CD14-positive monocyte (primary cell): Measurements from ENCODE around the gene SYT2. TPM values are rescaled to one million over a fixed set of nuclear protein-coding genes. Genes with fewer than 3 reads are reported as not detected.

Experiments used
- DNase-seq, 3 donors: peaks; one replicate each; pipeline ENCODE4 v3.0.0-alpha.2; 2011 to 2022
- H2AFZ ChIP-seq: 2 replicates; pipeline ENCODE4 v1.6.0; 2012; ENCODE audit warnings: mild to moderate bottlenecking, low read depth, low read length, inconsistent platforms; ENCODE audit not compliant: insufficient read depth, poor library complexity, severe bottlenecking
- H3K27ac ChIP-seq, 2 donors: 1 replicate in 1 of 2; 2 replicates in 1 of 2; pipeline ENCODE4 v1.5.1; 2012 to 2013; ENCODE audit warnings: low read length in 2 of 2, control low read depth in 1 of 2, inconsistent platforms in 1 of 2, low read depth in 1 of 2, mild to moderate bottlenecking in 1 of 2
- H3K27me3 ChIP-seq, 2 donors: one replicate each; pipeline versions ENCODE4 v1.6.0 to v1.6.1; 2011 to 2013; ENCODE audit warnings: low read length in 2 of 2; ENCODE audit not compliant: control insufficient read depth in 2 of 2, insufficient read depth in 2 of 2
- H3K36me3 ChIP-seq, 2 donors: replicated peaks in 1 of 2; 1 replicate in 1 of 2; 2 replicates in 1 of 2; pipeline versions ENCODE4 v1.5.1 to v1.6.1; 2012 to 2013; ENCODE audit warnings: low read length in 2 of 2, control low read depth in 1 of 2, inconsistent platforms in 1 of 2, mild to moderate bottlenecking in 1 of 2; ENCODE audit not compliant: insufficient read depth in 2 of 2, control insufficient read depth in 1 of 2
- H3K4me1 ChIP-seq, 2 donors: 1 replicate in 1 of 2; 2 replicates in 1 of 2; pipeline versions ENCODE4 v1.5.1 to v1.6.1; 2012 to 2013; ENCODE audit warnings: low read length in 2 of 2, control low read depth in 1 of 2, inconsistent platforms in 1 of 2, mild to moderate bottlenecking in 1 of 2, moderate library complexity in 1 of 2; ENCODE audit not compliant: insufficient read depth in 2 of 2, control insufficient read depth in 1 of 2
- H3K4me2 ChIP-seq: replicated peaks from 2 replicates; pipeline ENCODE3; 2012; ENCODE audit warnings: low read length, moderate library complexity, mild to moderate bottlenecking; ENCODE audit not compliant: poor library complexity, severe bottlenecking; ENCODE audit errors: extremely low read depth
- H3K4me3 ChIP-seq, 3 experiments: fragments of 200-600 bp in 1 of 3; sonication (generic) in 1 of 3; replicated peaks in 1 of 3; 1 replicate in 2 of 3; 2 replicates in 1 of 3; pipeline ENCODE4 v1.5.1; 2011 to 2013; ENCODE audit warnings: low read length in 3 of 3, mild to moderate bottlenecking in 3 of 3, control low read depth in 2 of 3, low read depth in 2 of 3, inconsistent platforms in 1 of 3, moderate library complexity in 1 of 3
- H3K79me2 ChIP-seq: 2 replicates; pipeline ENCODE4 v1.6.0; 2012; ENCODE audit warnings: mild to moderate bottlenecking, control low read depth, inconsistent platforms, low read length, moderate library complexity; ENCODE audit not compliant: insufficient read depth
- H3K9ac ChIP-seq: 2 replicates; pipeline ENCODE4 v1.6.0; 2017; ENCODE audit warnings: low read length, mild to moderate bottlenecking; ENCODE audit not compliant: insufficient read depth, poor library complexity, severe bottlenecking
- H3K9me3 ChIP-seq, 2 donors: replicated peaks in 1 of 2; 1 replicate in 1 of 2; 2 replicates in 1 of 2; pipeline versions ENCODE4 v1.5.1 to v1.6.1; 2012 to 2013; ENCODE audit warnings: low read length in 2 of 2, control low read depth in 1 of 2; ENCODE audit not compliant: control insufficient read depth in 1 of 2, insufficient read depth in 1 of 2
- H4K20me1 ChIP-seq: 2 replicates; pipeline ENCODE4 v1.6.0; 2012; ENCODE audit warnings: mild to moderate bottlenecking, low read length, control low read depth, moderate library complexity; ENCODE audit not compliant: insufficient read depth
- H3K27ac Mint-ChIP-seq, 7 donors: one replicate each; pipeline ENCODE4 v1.8.0; 2020; ENCODE audit warnings: mild to moderate bottlenecking in 7 of 7, mixed read lengths in 7 of 7, moderate library complexity in 6 of 7, inconsistent platforms in 2 of 7
- H3K27me3 Mint-ChIP-seq, 3 donors: one replicate each; pipeline ENCODE4 v1.8.0; 2021 to 2022; ENCODE audit warnings: low read depth in 3 of 3, mild to moderate bottlenecking in 3 of 3, mixed read lengths in 3 of 3, moderate library complexity in 3 of 3, inconsistent platforms in 1 of 3
- H3K36me3 Mint-ChIP-seq, 2 donors: one replicate each; pipeline ENCODE4 v1.8.0; 2020; ENCODE audit warnings: mixed read lengths in 2 of 2, inconsistent platforms in 1 of 2, mild to moderate bottlenecking in 1 of 2
- H3K4me1 Mint-ChIP-seq: one replicate; pipeline ENCODE4 v1.8.0; 2020; ENCODE audit warnings: mild to moderate bottlenecking, mixed read lengths
- H3K4me3 Mint-ChIP-seq, 2 donors: one replicate each; pipeline ENCODE4 v1.8.0; 2020; ENCODE audit warnings: mild to moderate bottlenecking in 2 of 2, mixed read lengths in 2 of 2, moderate library complexity in 1 of 2
- H3K9me3 Mint-ChIP-seq, 7 donors: one replicate each; pipeline ENCODE4 v1.8.0; 2020 to 2022; ENCODE audit warnings: mixed read lengths in 7 of 7, mild to moderate bottlenecking in 6 of 7, moderate library complexity in 6 of 7, inconsistent platforms in 2 of 7
- CTCF ChIP-seq: fragments of 200-600 bp; IDR thresholded peaks from one replicate; pipeline ENCODE4 v1.8.0; 2022; ENCODE audit warnings: antibody characterized with exemption, mild to moderate bottlenecking
- WGBS: methylation state at CpG from one replicate; pipeline ENCODE4 v1.1.5; 2013; ENCODE audit warnings: missing lambda C conversion rate; ENCODE audit not compliant: insufficient coverage; 5-methylcytosine and 5-hydroxymethylcytosine counted together
- intact Hi-C, 2 donors: fragments of 100-400 bp; cut with micrococcal nuclease; formaldehyde crosslinking; loops; one replicate each; pipeline versions ENCODE4 v1.15.0 to v1.15.1; 2023
- polyA plus RNA-seq, 3 donors: library from polyadenylated mRNA; depleted of rRNA in 1 of 3; unstranded in 2 of 3; stranded (reverse) in 1 of 3; fragments of 300-500 nt in 2 of 3; fragments of >200 nt in 1 of 3; fragmentation: Illumina TruSeq in 2 of 3; gene quantifications; 1 replicate in 2 of 3; 2 replicates in 1 of 3; pipeline ENCODE4 v1.2.3, GENCODE V29; 2012 to 2021

SYT2 gene
- polyA plus RNA-seq, 3 donors = not detected

DNA sequence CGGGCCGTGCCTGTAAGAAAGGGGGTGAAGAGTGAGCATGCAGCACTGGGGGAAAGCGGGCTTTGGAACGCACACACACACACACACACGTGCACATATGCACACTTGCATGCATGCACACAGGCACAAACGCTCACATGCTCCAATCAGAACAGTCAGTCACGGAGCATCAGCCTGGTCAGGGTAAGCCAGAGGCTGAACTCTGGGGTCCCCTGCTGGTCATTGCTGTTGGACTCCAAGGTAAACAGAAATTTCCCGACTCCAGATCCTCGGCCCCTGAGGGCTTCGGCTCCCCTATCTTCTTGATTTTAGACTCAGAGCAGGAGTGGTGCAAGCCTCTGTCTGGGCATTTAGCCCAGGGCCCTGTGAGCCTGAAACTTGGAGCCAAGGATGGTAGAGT, 54.2 kb downstream of the SYT2 start:
- no peak for TF ChIP-seq CTCF
- peaks cover 92 to 99% (median 95%) of the 10 kb centered on the region in 3 donors for H3K27me3 Mint-ChIP-seq
- Histone ChIP-seq H3K9ac (no peak overlapping the region), H3K4me1 (no peaks in the 10 kb centered on the region), H3K79me2 (no peaks in the 10 kb centered on the region), H2AFZ (no peak overlapping the region), H3K9me3 (peaks cover 0 to 11% of the 10 kb centered on the region in 2 donors), H3K4me3 (no peak overlapping the region), H3K4me2 (no peak overlapping the region), H3K36me3 (no peaks in the 10 kb centered on the region), H3K27me3 (peaks cover 85 to 100% of the 10 kb centered on the region in 2 donors), H3K27ac (no peak overlapping the region), H4K20me1 (peaks cover 28% of the 10 kb centered on the region)
- no peaks in the 10 kb centered on the region for H3K4me1 Mint-ChIP-seq
- WGBS = 52% methylated on average over 6 of the region's 10 CpGs
- H3K27ac Mint-ChIP-seq = no peak overlapping the region
- H3K4me3 Mint-ChIP-seq = peak overlapping the region in 1 of 2 donors; percentile 77
- intact Hi-C loops = no loop called here
- H3K9me3 Mint-ChIP-seq = peaks cover 0 to 5% (median 2%) of the 10 kb centered on the region in 7 donors
- no peaks in the 10 kb centered on the region for H3K36me3 Mint-ChIP-seq
- no peak for DNase-seq

GRCh38 chr1:202654079-202654478, 56.2 kb downstream of the SYT2 start:
- Mint-ChIP-seq H3K27ac (no peak overlapping the region), H3K4me1 (no peaks in the 10 kb centered on the region), H3K36me3 (no peaks in the 10 kb centered on the region), H3K9me3 (peaks cover 0 to 8% (median 2%) of the 10 kb centered on the region in 7 donors), H3K4me3 (peak overlapping the region in 1 of 2 donors; percentile 77), H3K27me3 (peaks cover 98 to 100% (median 98%) of the 10 kb centered on the region in 3 donors)
- Histone ChIP-seq H3K4me2 (no peak overlapping the region), H3K4me1 (no peaks in the 10 kb centered on the region), H3K36me3 (no peaks in the 10 kb centered on the region), H3K79me2 (no peaks in the 10 kb centered on the region), H4K20me1 (peaks cover 35% of the 10 kb centered on the region), H3K9ac (no peak overlapping the region), H2AFZ (no peak overlapping the region), H3K27me3 (peaks cover 87 to 100% of the 10 kb centered on the region in 2 donors), H3K9me3 (peaks cover 0 to 21% of the 10 kb centered on the region in 2 donors), H3K27ac (no peak overlapping the region), H3K4me3 (no peak overlapping the region)
- TF ChIP-seq CTCF = no peak
- DNase-seq = no peak
- intact Hi-C loops = no loop called here
- 69% methylated on average over 6 of the region's 6 CpGs for WGBS
